HepG2 (cell line): ENCODE results near the gene PCSK6.

Experiments used
- CBX2 ChIP-seq, 2 experiments: fragments of 200-600 bp in 1 of 2; sonication (generic); formaldehyde crosslinking in 1 of 2; IDR thresholded peaks; 2 replicates each; pipeline versions ENCODE4 v1.7.0 to v1.8.1; 2018 to 2022; ENCODE audit warnings: low read depth in 2 of 2, low read length in 1 of 2, mild to moderate bottlenecking in 1 of 2, missing genetic modification reagents in 1 of 2
- CBX5 ChIP-seq: sonication (generic); formaldehyde crosslinking; IDR thresholded peaks from 2 replicates; pipeline ENCODE4 v1.4.0; 2020; ENCODE audit warnings: missing genetic modification reagents, borderline replicate concordance
- CEBPB ChIP-seq: IDR thresholded peaks from 2 replicates; pipeline ENCODE4 v1.6.1; 2011; ENCODE audit warnings: low read depth, low read length, improper control_type of control experiment, borderline replicate concordance
- EHMT2 ChIP-seq: fragments of 200-600 bp; sonication (generic); IDR thresholded peaks from 2 replicates; pipeline ENCODE4 v1.7.0; 2017; ENCODE audit warnings: antibody characterized with exemption, low read depth, low read length, borderline replicate concordance
- TF ChIP-seq, protein P1 (sequence below), 2 experiments: IDR thresholded peaks; 2 replicates each; pipeline ENCODE4 v1.6.1; 2011 to 2012; ENCODE audit warnings: low read length in 2 of 2, borderline replicate concordance in 1 of 2, low read depth in 1 of 2, mild to moderate bottlenecking in 1 of 2, moderate library complexity in 1 of 2
- TF ChIP-seq, protein P2 (sequence below): sonication (generic); formaldehyde crosslinking; IDR thresholded peaks from 2 replicates; pipeline ENCODE4 v1.5.0; 2020; ENCODE audit warnings: mild to moderate bottlenecking, missing genetic modification reagents, moderate library complexity

- no peak for TF ChIP-seq CEBPB
- no peak for TF ChIP-seq CBX5 (CRISPR knock-in tag)
- TF ChIP-seq, protein P1, sequence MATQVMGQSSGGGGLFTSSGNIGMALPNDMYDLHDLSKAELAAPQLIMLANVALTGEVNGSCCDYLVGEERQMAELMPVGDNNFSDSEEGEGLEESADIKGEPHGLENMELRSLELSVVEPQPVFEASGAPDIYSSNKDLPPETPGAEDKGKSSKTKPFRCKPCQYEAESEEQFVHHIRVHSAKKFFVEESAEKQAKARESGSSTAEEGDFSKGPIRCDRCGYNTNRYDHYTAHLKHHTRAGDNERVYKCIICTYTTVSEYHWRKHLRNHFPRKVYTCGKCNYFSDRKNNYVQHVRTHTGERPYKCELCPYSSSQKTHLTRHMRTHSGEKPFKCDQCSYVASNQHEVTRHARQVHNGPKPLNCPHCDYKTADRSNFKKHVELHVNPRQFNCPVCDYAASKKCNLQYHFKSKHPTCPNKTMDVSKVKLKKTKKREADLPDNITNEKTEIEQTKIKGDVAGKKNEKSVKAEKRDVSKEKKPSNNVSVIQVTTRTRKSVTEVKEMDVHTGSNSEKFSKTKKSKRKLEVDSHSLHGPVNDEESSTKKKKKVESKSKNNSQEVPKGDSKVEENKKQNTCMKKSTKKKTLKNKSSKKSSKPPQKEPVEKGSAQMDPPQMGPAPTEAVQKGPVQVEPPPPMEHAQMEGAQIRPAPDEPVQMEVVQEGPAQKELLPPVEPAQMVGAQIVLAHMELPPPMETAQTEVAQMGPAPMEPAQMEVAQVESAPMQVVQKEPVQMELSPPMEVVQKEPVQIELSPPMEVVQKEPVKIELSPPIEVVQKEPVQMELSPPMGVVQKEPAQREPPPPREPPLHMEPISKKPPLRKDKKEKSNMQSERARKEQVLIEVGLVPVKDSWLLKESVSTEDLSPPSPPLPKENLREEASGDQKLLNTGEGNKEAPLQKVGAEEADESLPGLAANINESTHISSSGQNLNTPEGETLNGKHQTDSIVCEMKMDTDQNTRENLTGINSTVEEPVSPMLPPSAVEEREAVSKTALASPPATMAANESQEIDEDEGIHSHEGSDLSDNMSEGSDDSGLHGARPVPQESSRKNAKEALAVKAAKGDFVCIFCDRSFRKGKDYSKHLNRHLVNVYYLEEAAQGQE (IDR thresholded peaks at IDR 0.05; ENCODE audit: borderline replicate concordance in 1 of 2, low read depth in 1 of 2, low read length in 2 of 2): no peak
- TF ChIP-seq CBX2 (IDR thresholded peaks at IDR 0.05; ENCODE audit: low read depth, low read length): no peak
- TF ChIP-seq CBX2 (CRISPR knock-in tag; IDR thresholded peaks at IDR 0.05; ENCODE audit: low read depth): no peak
- TF ChIP-seq EHMT2: no peak
- TF ChIP-seq, protein P2, sequence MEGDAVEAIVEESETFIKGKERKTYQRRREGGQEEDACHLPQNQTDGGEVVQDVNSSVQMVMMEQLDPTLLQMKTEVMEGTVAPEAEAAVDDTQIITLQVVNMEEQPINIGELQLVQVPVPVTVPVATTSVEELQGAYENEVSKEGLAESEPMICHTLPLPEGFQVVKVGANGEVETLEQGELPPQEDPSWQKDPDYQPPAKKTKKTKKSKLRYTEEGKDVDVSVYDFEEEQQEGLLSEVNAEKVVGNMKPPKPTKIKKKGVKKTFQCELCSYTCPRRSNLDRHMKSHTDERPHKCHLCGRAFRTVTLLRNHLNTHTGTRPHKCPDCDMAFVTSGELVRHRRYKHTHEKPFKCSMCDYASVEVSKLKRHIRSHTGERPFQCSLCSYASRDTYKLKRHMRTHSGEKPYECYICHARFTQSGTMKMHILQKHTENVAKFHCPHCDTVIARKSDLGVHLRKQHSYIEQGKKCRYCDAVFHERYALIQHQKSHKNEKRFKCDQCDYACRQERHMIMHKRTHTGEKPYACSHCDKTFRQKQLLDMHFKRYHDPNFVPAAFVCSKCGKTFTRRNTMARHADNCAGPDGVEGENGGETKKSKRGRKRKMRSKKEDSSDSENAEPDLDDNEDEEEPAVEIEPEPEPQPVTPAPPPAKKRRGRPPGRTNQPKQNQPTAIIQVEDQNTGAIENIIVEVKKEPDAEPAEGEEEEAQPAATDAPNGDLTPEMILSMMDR (CRISPR knock-in tag): no peak
These were observed 38.2 kb downstream of the PCSK6 start for GRCh38 chr15:101451266-101451799.
